Measurements from ENCODE around the gene DUSP16. TPM values are rescaled to one million over a fixed set of nuclear protein-coding genes. Genes with fewer than 3 reads are reported as not detected.
"Not testable (repeated sequence)": the region's sequence is repeated elsewhere in the genome, so short reads cannot be mapped to it uniquely, and the experiment has no call there.

The DUSP16 gene
- total and polyA plus RNA-seq, 5 donors from 2014 or later = 29.4 to 108 (median 30.3) TPM

- peak overlapping the region; percentile 89 to 100 (median 95) for H3K27ac Mint-ChIP-seq
- H3K4me3 Mint-ChIP-seq; H3K27me3 Mint-ChIP-seq; H3K9me3 ChIP-seq (ENCODE audit: control insufficient read depth in 2 of 2, low read length in 2 of 2); H3K9me3 Mint-ChIP-seq; H3K4me3 ChIP-seq (ENCODE audit: low read depth, low read length); H3K27me3 ChIP-seq (ENCODE audit: control insufficient read depth, insufficient read depth, low read length); DNase-seq; ATAC-seq (ENCODE audit: low read depth in 2 of 2): not testable (repeated sequence)
- peaks cover 43% of the 10 kb centered on the region for H3K36me3 Mint-ChIP-seq
- Histone ChIP-seq H3K36me3 (ENCODE audit: control insufficient read depth, insufficient read depth, low read length) (peaks cover 15% of the 10 kb centered on the region), H3K27ac (ENCODE audit: insufficient read depth, low read length, poor library complexity, severe bottlenecking) (peak overlapping the region; percentile 88), H3K4me1 (ENCODE audit: control insufficient read depth, insufficient read depth, low read length, poor library complexity, severe bottlenecking) (peaks cover 70% of the 10 kb centered on the region)
- H3K4me1 Mint-ChIP-seq = peaks cover 31 to 83% (median 54%) of the 10 kb centered on the region in 4 donors
Measured at GRCh38 chr12:12471982-12472961, 90.4 kb downstream of the DUSP16 start.

GRCh38 chr12:12470751-12471306 is 91.8 kb downstream of the DUSP16 start:
- peaks cover 39 to 87% (median 59%) of the 10 kb centered on the region in 4 donors for H3K4me1 Mint-ChIP-seq
- Histone ChIP-seq H3K27ac (ENCODE audit: insufficient read depth, low read length, poor library complexity, severe bottlenecking) (no peak overlapping the region), H3K4me3 (ENCODE audit: low read depth, low read length) (peak overlapping the region; percentile 29), H3K36me3 (ENCODE audit: control insufficient read depth, insufficient read depth, low read length) (peaks cover 1% of the 10 kb centered on the region), H3K9me3 (ENCODE audit: control insufficient read depth in 2 of 2, low read length in 2 of 2) (no peaks in the 10 kb centered on the region), H3K4me1 (ENCODE audit: control insufficient read depth, insufficient read depth, low read length, poor library complexity, severe bottlenecking) (peaks cover 75% of the 10 kb centered on the region), H3K27me3 (ENCODE audit: control insufficient read depth, insufficient read depth, low read length) (no peaks in the 10 kb centered on the region)
- no peaks in the 10 kb centered on the region for H3K27me3 Mint-ChIP-seq
- H3K4me3 Mint-ChIP-seq = no peak overlapping the region
- ATAC-seq (ENCODE audit: low read depth in 2 of 2) (no peak), DNase-seq (no peak)
- peak overlapping the region; percentile 89 to 100 (median 95) for H3K27ac Mint-ChIP-seq
- peaks cover 0 to 3% (median 0%) of the 10 kb centered on the region in 7 donors for H3K9me3 Mint-ChIP-seq
- peaks cover 38% of the 10 kb centered on the region for H3K36me3 Mint-ChIP-seq

GRCh38 chr12:12469386-12469785 is 93.3 kb downstream of the DUSP16 start:
- H3K4me3 ChIP-seq (ENCODE audit: low read depth, low read length) = no peak overlapping the region
- H3K27ac ChIP-seq (ENCODE audit: insufficient read depth, low read length, poor library complexity, severe bottlenecking) = peak overlapping the region; percentile 90
- Mint-ChIP-seq H3K4me1 (peaks cover 32 to 87% (median 55%) of the 10 kb centered on the region in 4 donors), H3K27me3 (no peaks in the 10 kb centered on the region), H3K27ac (peak overlapping the region; percentile 99 to 100 (median 100)), H3K4me3 (peak overlapping the region in 1 of 4 donors; percentile 22), H3K9me3 (peaks cover 0 to 3% (median 0%) of the 10 kb centered on the region in 7 donors), H3K36me3 (peaks cover 37% of the 10 kb centered on the region)
- H3K9me3 ChIP-seq (ENCODE audit: control insufficient read depth in 2 of 2, low read length in 2 of 2) = no peaks in the 10 kb centered on the region
- peaks cover 73% of the 10 kb centered on the region for H3K4me1 ChIP-seq (ENCODE audit: control insufficient read depth, insufficient read depth, low read length, poor library complexity, severe bottlenecking)
- DNase-seq (no peak), ATAC-seq (ENCODE audit: low read depth in 2 of 2) (no peak)
- no peaks in the 10 kb centered on the region for H3K36me3 ChIP-seq (ENCODE audit: control insufficient read depth, insufficient read depth, low read length)
- no peaks in the 10 kb centered on the region for H3K27me3 ChIP-seq (ENCODE audit: control insufficient read depth, insufficient read depth, low read length)

- peak overlapping the region; percentile 40 to 80 (median 72) for H3K4me3 Mint-ChIP-seq
- peaks cover 0 to 3% (median 0%) of the 10 kb centered on the region in 7 donors for H3K9me3 Mint-ChIP-seq
- H3K27ac Mint-ChIP-seq = peak overlapping the region; percentile 99 to 100 (median 100)
- peaks cover 38% of the 10 kb centered on the region for H3K36me3 Mint-ChIP-seq
- H3K4me3 ChIP-seq (ENCODE audit: low read depth, low read length) = peak overlapping the region; percentile 60
- peaks cover 27 to 86% (median 55%) of the 10 kb centered on the region in 4 donors for H3K4me1 Mint-ChIP-seq
- no peaks in the 10 kb centered on the region for H3K9me3 ChIP-seq (ENCODE audit: control insufficient read depth in 2 of 2, low read length in 2 of 2)
- no peaks in the 10 kb centered on the region for H3K27me3 ChIP-seq (ENCODE audit: control insufficient read depth, insufficient read depth, low read length)
- DNase-seq (no peak), ATAC-seq (ENCODE audit: low read depth in 2 of 2) (no peak)
- peaks cover 73% of the 10 kb centered on the region for H3K4me1 ChIP-seq (ENCODE audit: control insufficient read depth, insufficient read depth, low read length, poor library complexity, severe bottlenecking)
- H3K27me3 Mint-ChIP-seq = no peaks in the 10 kb centered on the region
- H3K36me3 ChIP-seq (ENCODE audit: control insufficient read depth, insufficient read depth, low read length) = no peaks in the 10 kb centered on the region
- peak overlapping the region; percentile 90 for H3K27ac ChIP-seq (ENCODE audit: insufficient read depth, low read length, poor library complexity, severe bottlenecking)
Measured at GRCh38 chr12:12468575-12468974, 94.1 kb downstream of the DUSP16 start.

- ATAC-seq (ENCODE audit: low read depth in 2 of 2) = peak in 1 of 2 donors; percentile 14
Measured at GRCh38 chr12:12467688-12468261, 94.9 kb downstream of the DUSP16 start.

GRCh38 chr12:12467264-12467663 is 95.4 kb downstream of the DUSP16 start:
- Mint-ChIP-seq H3K4me3 (peak overlapping the region; percentile 40 to 80 (median 62)), H3K27me3 (no peaks in the 10 kb centered on the region), H3K36me3 (peaks cover 33% of the 10 kb centered on the region), H3K4me1 (peaks cover 22 to 91% (median 59%) of the 10 kb centered on the region in 4 donors), H3K9me3 (no peaks in the 10 kb centered on the region), H3K27ac (peak overlapping the region; percentile 99 to 100 (median 100))
- peak; percentile 68 to 75 for ATAC-seq (ENCODE audit: low read depth in 2 of 2)
- Histone ChIP-seq H3K36me3 (ENCODE audit: control insufficient read depth, insufficient read depth, low read length) (no peaks in the 10 kb centered on the region), H3K27me3 (ENCODE audit: control insufficient read depth, insufficient read depth, low read length) (no peaks in the 10 kb centered on the region), H3K9me3 (ENCODE audit: control insufficient read depth in 2 of 2, low read length in 2 of 2) (no peaks in the 10 kb centered on the region), H3K4me3 (ENCODE audit: low read depth, low read length) (peak overlapping the region; percentile 60), H3K4me1 (ENCODE audit: control insufficient read depth, insufficient read depth, low read length, poor library complexity, severe bottlenecking) (peaks cover 71% of the 10 kb centered on the region), H3K27ac (ENCODE audit: insufficient read depth, low read length, poor library complexity, severe bottlenecking) (peak overlapping the region; percentile 90)
- peak; percentile 33 to 80 (median 59) for DNase-seq

More at GRCh38 chr12:12467688-12468261, 94.9 kb downstream of the DUSP16 start:
- peaks cover 22 to 88% (median 57%) of the 10 kb centered on the region in 4 donors for H3K4me1 Mint-ChIP-seq
- peak overlapping the region; percentile 99 to 100 (median 100) for H3K27ac Mint-ChIP-seq
- Histone ChIP-seq H3K36me3 (ENCODE audit: control insufficient read depth, insufficient read depth, low read length) (no peaks in the 10 kb centered on the region), H3K4me1 (ENCODE audit: control insufficient read depth, insufficient read depth, low read length, poor library complexity, severe bottlenecking) (peaks cover 69% of the 10 kb centered on the region), H3K9me3 (ENCODE audit: control insufficient read depth in 2 of 2, low read length in 2 of 2) (no peaks in the 10 kb centered on the region), H3K27me3 (ENCODE audit: control insufficient read depth, insufficient read depth, low read length) (no peaks in the 10 kb centered on the region), H3K27ac (ENCODE audit: insufficient read depth, low read length, poor library complexity, severe bottlenecking) (peak overlapping the region; percentile 90), H3K4me3 (ENCODE audit: low read depth, low read length) (peak overlapping the region; percentile 60)
- H3K9me3 Mint-ChIP-seq = no peaks in the 10 kb centered on the region
- DNase-seq = peak; percentile 53
- H3K27me3 Mint-ChIP-seq = no peaks in the 10 kb centered on the region
- peaks cover 33% of the 10 kb centered on the region for H3K36me3 Mint-ChIP-seq
- peak overlapping the region; percentile 40 to 80 (median 62) for H3K4me3 Mint-ChIP-seq

- H3K4me3 ChIP-seq (ENCODE audit: low read depth, low read length) = peak overlapping the region; percentile 53
- no peaks in the 10 kb centered on the region for H3K9me3 Mint-ChIP-seq
- H3K4me1 Mint-ChIP-seq = peaks cover 31 to 92% (median 66%) of the 10 kb centered on the region in 4 donors
- peaks cover 33% of the 10 kb centered on the region for H3K36me3 Mint-ChIP-seq
- H3K4me1 ChIP-seq (ENCODE audit: control insufficient read depth, insufficient read depth, low read length, poor library complexity, severe bottlenecking) = peaks cover 79% of the 10 kb centered on the region
- no peaks in the 10 kb centered on the region for H3K36me3 ChIP-seq (ENCODE audit: control insufficient read depth, insufficient read depth, low read length)
- H3K27ac Mint-ChIP-seq = peak overlapping the region; percentile 99 to 100 (median 99)
- ATAC-seq (ENCODE audit: low read depth in 2 of 2) (peak; percentile 75 to 80), DNase-seq (peak; percentile 62 to 92 (median 89))
- no peaks in the 10 kb centered on the region for H3K9me3 ChIP-seq (ENCODE audit: control insufficient read depth in 2 of 2, low read length in 2 of 2)
- no peaks in the 10 kb centered on the region for H3K27me3 ChIP-seq (ENCODE audit: control insufficient read depth, insufficient read depth, low read length)
- H3K27ac ChIP-seq (ENCODE audit: insufficient read depth, low read length, poor library complexity, severe bottlenecking) = peak overlapping the region; percentile 90
- H3K4me3 Mint-ChIP-seq = peak overlapping the region; percentile 55 to 81 (median 71)
- H3K27me3 Mint-ChIP-seq = no peaks in the 10 kb centered on the region
Measured at GRCh38 chr12:12466157-12466556, 96.5 kb downstream of the DUSP16 start.

All from CD4-positive, CD25-positive, alpha-beta regulatory T cell (primary cell).